Body of pancreas (tissue), 4 donors: ENCODE data around the gene PLPPR1.

Source experiments
- POLR2A ChIP-seq, 3 donors: fragments of 450-650 bp; IDR thresholded peaks; one replicate each; pipeline ENCODE4 v1.6.1; 2016; ENCODE audit warnings: antibody characterized with exemption in 3 of 3, mild to moderate bottlenecking in 2 of 3
- TF ChIP-seq, protein P1 (sequence below), 7 experiments: fragments of 450-650 bp in 4 of 7; fragments of 200-600 bp in 3 of 7; sonication (generic) in 3 of 7; IDR thresholded peaks; one replicate each; pipeline ENCODE4 v1.5.1; 2016 to 2019; ENCODE audit warnings: antibody characterized with exemption in 7 of 7

GRCh38 chr9:101229606-101230005, 201.1 kb downstream of the PLPPR1 start:
- TF ChIP-seq, protein P1, sequence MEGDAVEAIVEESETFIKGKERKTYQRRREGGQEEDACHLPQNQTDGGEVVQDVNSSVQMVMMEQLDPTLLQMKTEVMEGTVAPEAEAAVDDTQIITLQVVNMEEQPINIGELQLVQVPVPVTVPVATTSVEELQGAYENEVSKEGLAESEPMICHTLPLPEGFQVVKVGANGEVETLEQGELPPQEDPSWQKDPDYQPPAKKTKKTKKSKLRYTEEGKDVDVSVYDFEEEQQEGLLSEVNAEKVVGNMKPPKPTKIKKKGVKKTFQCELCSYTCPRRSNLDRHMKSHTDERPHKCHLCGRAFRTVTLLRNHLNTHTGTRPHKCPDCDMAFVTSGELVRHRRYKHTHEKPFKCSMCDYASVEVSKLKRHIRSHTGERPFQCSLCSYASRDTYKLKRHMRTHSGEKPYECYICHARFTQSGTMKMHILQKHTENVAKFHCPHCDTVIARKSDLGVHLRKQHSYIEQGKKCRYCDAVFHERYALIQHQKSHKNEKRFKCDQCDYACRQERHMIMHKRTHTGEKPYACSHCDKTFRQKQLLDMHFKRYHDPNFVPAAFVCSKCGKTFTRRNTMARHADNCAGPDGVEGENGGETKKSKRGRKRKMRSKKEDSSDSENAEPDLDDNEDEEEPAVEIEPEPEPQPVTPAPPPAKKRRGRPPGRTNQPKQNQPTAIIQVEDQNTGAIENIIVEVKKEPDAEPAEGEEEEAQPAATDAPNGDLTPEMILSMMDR (IDR thresholded peaks at IDR 0.05), result no peak
- no peak for TF ChIP-seq POLR2A (IDR thresholded peaks at IDR 0.05)
